COLO829 (cell line): ENCODE measurements around the gene CCP110.

Experiments used
- DNase-seq: peaks from one replicate; pipeline ENCODE4 v3.0.0; 2012; ENCODE audit warnings: low spot score

Gene CCP110

GRCh38 chr16:19601083-19601976 is 77.6 kb downstream of the CCP110 start:
- DNase-seq = peak; percentile 40
